ENCODE data around the gene CCDC106.

Gene CCDC106

GRCh38 chr19:55638864-55639359 is 9.1 kb upstream of the CCDC106 start:
- DNase-seq: no peak

GRCh38 chr19:55640043-55640576 is 7.9 kb upstream of the CCDC106 start:
- peak; percentile 31 for DNase-seq

GRCh38 chr19:55640577-55641425 is 7.2 kb upstream of the CCDC106 start, which contains the start of gene ZNF580:
Gene ZNF580 (plus strand): TSS chr19:55641002. CDS start chr19:55642509, 1,507 bp downstream.
- DNase-seq: peak; percentile 57

- peak; percentile 52 for DNase-seq
Observed at GRCh38 chr19:55641426-55642152, 6.4 kb upstream of the CCDC106 start.

GRCh38 chr19:55642153-55643002 is 5.6 kb upstream of the CCDC106 start:
- DNase-seq: no peak

GRCh38 chr19:55643003-55643886 is 4.8 kb upstream of the CCDC106 start, which contains the start of gene ZNF581:
Gene ZNF581 (plus strand): TSS chr19:55643649. CDS start chr19:55644572, 923 bp downstream.
- DNase-seq: peak; percentile 49

GRCh38 chr19:55643887-55644176 is 4.2 kb upstream of the CCDC106 start:
- DNase-seq: no peak

- DNase-seq: no peak
Observed at GRCh38 chr19:55644191-55644833, 3.7 kb upstream of the CCDC106 start.

GRCh38 chr19:55644842-55645511 is 3.0 kb upstream of the CCDC106 start:
- DNase-seq: no peak

- no peak for DNase-seq
Observed at GRCh38 chr19:55645512-55645881, 2.5 kb upstream of the CCDC106 start.

GRCh38 chr19:55646889-55647731 is 902 bp upstream of the CCDC106 start:
- no peak for DNase-seq

GRCh38 chr19:55648585-55649267 is 714 bp downstream of the CCDC106 start:
- DNase-seq: no peak

GRCh38 chr19:55649268-55650125 is 1.5 kb downstream of the CCDC106 start:
- DNase-seq: no peak

- no peak for DNase-seq
Observed at GRCh38 chr19:55650126-55650557, 2.1 kb downstream of the CCDC106 start.

GRCh38 chr19:55650602-55651230 is 2.7 kb downstream of the CCDC106 start:
- no peak for DNase-seq

GRCh38 chr19:55651236-55651635 is 3.2 kb downstream of the CCDC106 start:
- no peak for DNase-seq

Data from NCI-H774 (cell line).